GM12891 (cell line): ENCODE measurements around the gene DCAF8L2.

Experiments
- PAX5 ChIP-seq: IDR thresholded peaks from 2 replicates; pipeline ENCODE4 v1.6.1; 2011; ENCODE audit warnings: low read length, moderate library complexity, mild to moderate bottlenecking; ENCODE audit not compliant: insufficient read depth, severe bottlenecking
- POLR2A ChIP-seq: IDR thresholded peaks from 2 replicates; pipeline ENCODE4 v1.6.1; 2011; ENCODE audit warnings: low read depth, low read length, control low read depth
- POLR2AphosphoS5 ChIP-seq: IDR thresholded peaks from 2 replicates; pipeline ENCODE4 v1.6.1; 2011; ENCODE audit warnings: low read depth, low read length, control low read depth
- SPI1 ChIP-seq: IDR thresholded peaks from 2 replicates; pipeline ENCODE4 v1.6.1; 2011; ENCODE audit warnings: low read depth, low read length, control low read depth
- TAF1 ChIP-seq: IDR thresholded peaks from 2 replicates; pipeline ENCODE4 v1.6.1; 2011; ENCODE audit warnings: low read depth, low read length, control low read depth

DNA sequence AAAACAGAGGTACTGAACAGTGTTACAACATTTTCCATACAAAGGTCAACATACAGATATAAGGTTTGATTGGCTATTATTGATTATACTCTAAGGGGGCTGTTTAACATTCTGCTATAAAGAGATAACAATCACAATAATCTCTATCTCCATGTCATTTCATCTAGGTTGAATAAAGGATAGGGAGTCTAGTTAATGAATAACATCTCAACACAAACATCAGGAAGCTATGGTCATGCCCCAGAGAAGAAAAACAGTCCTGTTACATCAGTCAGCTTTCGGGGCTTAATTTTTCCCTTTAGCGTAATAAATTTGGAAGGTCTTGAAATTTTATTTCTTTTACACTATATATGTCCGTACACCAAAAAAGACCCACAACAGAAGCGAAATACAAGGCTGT is 41.5 kb upstream of the DCAF8L2 start:
- no peak for TF ChIP-seq POLR2A
- no peak for TF ChIP-seq TAF1
- no peak for TF ChIP-seq POLR2AphosphoS5
- TF ChIP-seq SPI1 = no peak
- TF ChIP-seq PAX5 = no peak
